GM18520 (cell line): ENCODE results near the gene MIAT.

Experiments
- ATAC-seq: cut with Tn5 transposase; IDR thresholded peaks from one replicate; pipeline ENCODE4 v1.9.1; 2021; ENCODE audit not compliant: unreplicated experiment

Gene MIAT

GRCh38 chr22:26724414-26724813 lies 67.0 kb downstream of the MIAT start:
- ATAC-seq = no peak

- ATAC-seq = no peak
Observed at GRCh38 chr22:26725012-26725676, 67.8 kb downstream of the MIAT start.
